Activated T-cell treated with anti-CD3 and anti-CD28 coated beads, Interleukin-2, amount 50 U/mL, for 1 hour (primary cell): ENCODE results near the gene OPALIN.

ENCODE experiments used
- DNase-seq: peaks from one replicate; pipeline ENCODE4 v3.0.0-alpha.2; 2020

Gene OPALIN

DNA sequence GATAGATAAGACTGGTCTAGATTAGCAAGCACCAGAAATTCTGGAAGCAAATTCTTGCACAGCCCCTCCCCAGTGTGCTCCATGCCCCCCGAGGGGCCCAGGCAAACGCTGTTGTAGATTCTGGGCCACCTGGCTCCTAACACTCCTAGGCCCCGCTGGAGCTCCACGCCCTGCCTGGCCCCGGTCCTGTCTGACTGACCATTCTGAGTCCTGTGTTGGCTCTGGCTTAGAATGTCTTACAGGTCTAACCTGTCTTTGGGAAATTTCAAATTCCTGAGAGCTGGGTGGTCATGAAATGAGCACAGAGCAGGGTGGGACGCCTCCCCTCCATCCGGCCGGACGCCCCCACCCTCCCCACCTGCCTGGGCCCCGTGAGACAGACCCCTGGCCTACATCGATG lies 12.6 kb upstream of the OPALIN start:
- no peak for DNase-seq

DNA sequence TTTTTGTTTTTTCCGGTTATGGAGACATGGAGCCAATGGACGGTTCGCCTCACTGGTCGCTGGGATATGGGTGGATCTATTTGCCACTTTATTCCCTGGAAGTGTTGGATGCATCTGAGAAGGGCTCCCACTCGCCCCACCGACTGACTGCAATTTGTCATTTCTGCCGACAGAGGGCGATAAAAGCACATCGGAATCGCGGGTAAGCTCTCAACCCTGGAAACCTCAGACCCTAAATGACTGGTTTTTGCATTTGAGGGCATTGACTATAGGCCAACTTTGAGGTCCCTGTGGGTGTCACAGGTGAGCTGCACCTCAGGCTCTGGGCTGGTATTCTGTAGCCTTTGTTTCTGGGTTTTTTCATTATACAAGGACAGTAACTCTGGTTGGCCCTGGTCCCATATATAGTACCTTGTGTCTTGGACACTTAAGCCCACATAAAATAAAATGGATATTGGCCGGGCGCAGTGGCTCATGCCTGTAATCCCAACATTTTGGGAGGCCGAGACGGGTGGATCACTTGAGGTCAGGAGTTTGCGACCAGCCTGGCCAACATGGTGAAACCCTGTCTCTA lies 11.9 kb upstream of the OPALIN start:
- DNase-seq: peak; percentile 53

DNA sequence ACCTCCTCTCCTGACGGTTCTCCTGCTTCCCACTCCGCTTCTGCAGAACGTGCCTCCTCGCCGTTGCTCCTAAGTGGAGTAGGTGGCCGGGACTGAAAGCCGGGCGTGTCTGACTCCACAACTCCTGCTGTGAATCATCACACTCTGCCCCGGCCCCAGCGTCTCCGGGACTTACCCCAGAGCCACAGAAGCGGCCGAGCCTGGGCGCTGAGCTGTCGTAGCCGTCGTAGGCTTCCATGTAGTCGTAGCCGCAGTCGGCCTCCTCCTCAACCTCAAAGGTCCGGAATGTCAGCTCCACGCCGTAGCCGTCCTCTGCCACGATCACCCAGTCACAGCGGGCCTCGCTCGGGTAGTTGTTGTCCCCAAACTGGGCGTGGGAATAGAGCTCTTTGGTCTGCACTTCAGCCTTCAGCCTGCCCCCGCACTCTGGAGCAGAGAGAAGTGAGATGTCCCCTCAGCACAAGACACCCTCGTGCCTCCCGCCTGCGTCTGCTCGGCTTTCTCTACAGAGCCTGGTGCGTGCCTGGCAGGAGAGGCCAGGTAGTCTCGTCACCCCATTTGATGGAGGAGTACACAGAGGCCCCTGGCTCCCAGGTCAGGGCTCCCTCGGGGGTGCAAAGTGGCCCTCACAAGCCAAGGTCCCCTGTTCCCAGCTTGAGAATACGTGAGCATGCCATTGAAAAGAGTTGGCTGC lies 11.2 kb upstream of the OPALIN start:
- no peak for DNase-seq

DNA sequence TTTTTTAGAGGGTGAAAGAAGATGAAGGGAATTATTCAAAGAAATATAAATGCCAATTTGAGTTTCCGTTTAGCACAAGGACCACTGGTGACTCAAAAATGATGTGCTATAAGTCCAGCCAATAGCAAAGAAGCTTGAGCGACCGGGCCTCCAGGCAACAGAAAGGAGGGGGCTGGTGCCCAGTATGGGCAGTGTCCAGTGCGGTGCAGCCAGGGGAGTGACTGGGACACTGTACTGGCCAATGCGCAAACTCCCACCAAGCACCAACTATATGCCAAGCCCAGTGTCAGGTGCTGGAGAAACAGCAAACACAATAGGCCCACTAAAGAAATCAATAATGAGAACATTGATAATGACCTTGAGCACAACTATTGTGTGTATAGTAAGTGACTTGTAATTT lies 10.2 kb upstream of the OPALIN start:
- no peak for DNase-seq

DNA sequence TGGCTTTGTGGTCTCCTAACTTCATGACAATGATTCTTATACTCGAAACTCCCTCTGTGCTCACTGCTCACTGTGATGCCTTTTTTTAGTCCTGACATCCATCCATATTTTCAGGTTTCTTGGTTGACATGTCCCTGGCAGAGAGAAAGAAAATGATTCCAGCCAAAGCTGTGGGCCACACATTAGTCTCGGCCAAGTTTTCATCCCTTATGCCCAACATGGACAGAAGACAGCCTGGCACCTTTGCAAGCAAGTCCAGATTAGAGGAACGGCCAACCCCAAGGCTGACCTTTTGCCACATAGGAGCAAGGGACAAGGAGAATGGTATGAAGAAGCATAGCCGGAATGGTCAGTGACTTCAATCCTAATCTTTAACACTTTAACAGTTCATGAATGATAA lies 8.7 kb upstream of the OPALIN start:
- no peak for DNase-seq

DNA sequence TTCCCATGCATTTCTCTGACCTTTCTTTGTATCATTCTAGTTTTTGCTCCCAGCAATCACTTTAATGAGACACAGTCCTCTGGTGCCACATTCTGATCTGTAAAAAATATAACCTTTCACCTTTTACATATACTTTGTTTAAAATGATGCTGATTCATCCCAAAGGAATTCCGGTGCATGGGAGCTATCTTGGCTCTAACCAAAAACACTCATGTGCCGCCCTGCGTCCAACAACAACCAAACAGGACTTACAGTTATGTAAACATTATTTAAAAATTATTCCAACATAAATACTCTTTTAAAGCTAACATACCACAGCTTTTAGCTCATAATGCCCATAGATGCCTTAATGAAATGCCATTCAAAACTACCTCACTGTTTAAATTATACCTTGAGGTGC lies 7.7 kb upstream of the OPALIN start:
- no peak for DNase-seq

DNA sequence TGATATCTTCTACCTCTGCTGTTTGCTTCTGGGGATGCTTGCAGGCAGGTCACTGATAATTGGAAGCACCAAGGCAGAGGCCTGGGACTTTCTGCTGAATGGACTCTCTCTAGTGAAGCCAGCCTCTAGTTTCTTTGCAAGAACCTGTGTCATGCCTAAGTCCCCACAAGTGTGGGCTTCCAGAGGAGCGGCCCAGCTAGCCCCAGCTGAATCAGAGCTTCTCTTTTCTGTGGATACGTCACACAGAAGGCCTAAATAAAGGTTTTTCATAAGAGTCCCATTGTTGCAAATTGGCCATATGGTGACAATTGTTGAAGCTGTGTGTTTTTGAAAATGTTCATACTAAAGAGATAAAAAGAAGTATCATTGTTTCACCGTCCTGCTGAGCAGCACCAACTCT lies 6.8 kb upstream of the OPALIN start:
- no peak for DNase-seq

DNA sequence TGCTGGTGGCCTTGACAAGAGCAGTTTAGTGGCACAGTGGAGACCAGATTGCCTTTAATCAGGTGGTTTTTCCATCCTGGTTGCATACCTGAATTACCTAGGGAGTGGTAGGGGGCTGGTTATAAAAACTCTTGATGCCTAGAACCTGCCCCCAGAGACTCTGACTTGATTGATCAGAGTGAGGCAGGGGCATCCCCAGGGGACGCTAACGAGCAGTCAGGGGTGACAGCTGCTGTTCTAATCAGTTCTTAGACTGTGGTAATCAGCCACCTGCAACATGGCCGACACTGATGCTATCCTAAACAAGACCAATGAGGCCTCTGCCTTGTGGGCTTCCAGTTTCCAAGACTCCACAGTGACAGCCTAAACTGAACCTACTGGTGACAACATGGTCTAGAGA lies 2.0 kb upstream of the OPALIN start:
- DNase-seq: no peak

DNA sequence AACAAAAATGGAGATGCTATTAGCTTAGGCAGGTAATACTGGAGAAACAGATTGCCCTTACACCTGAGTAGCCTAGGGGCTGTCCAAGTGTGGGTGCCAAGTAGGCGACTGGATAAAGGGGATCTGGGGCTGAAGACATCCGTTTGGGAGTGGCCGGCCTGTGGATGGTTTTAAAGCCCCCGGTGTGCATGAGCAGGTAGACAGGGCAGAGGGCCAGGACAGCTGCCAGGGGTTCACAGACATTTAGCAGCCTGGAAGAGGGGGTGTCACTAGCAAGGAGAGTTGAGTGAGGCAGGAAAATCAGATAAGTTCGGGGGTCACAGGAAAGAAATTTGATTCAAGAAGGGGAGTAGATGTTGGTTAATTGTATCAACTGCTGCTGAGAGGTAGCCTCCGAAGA lies 1.5 kb upstream of the OPALIN start:
- DNase-seq: no peak

DNA sequence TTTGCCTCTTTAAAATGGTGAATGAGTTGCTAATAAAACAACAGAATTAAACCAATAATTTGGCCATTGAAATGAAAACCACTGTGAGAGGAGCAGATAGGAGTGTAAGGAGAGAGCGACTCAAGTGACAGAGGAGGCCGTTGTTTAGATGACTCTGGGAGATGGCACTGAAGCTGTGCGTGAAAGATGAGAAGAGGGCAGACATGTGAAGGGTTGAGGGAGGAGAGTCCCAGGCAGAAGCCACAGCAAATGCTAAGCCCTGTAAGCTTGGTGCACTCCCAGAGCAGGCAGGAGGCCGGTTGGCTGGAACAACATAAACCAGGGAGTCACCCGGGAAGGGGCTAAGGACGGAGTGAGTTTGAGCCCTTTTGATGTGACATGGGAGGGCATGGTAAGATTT lies 814 bp upstream of the OPALIN start:
- no peak for DNase-seq

DNA sequence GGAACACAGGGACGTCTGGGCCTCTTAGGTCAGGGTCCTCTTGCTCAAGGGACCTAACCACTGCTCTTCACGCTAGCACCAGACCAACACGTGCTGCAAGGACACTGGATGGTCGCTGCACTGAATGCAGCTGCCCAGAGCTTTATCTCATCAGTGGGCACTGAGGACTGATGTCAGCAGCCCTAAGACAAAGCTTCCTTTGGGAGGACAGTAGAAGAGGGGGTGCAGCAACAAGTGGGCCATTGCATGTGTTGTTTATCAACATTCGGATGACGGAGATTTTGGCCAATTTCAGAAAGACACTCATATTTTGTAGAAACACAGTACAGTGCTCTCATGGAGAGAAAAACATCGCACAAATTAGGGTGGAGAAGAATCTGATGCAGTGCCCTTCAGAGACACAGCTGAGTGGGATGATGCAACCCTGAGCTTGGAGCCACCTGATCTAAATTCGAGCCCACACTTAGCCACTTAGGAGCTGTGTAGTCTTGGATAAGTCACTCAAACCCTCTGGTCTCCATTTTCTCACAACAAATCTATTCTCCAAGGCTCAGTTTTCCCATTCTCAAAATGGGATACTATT lies 1.7 kb downstream of the OPALIN start:
- DNase-seq: no peak

DNA sequence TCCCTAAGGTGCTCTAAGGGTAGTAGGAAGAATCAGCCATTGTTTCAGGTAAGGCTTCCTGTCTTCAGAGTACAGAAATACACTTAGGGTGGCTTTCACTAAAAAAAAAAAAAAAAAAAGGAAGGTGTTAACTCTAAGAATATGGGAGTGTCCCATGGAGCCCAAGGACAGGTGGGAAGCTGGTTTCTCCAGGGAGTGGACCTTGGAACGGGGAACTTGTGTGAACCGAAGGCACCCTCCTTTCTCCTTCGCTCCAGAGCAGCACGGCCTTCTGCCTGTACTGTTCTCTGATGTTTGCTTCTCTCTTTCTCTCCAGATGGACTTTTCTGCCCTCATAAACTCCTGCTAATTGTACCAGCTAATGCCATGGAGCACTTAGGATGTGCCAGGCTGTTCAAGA lies 6.2 kb downstream of the OPALIN start:
- no peak for DNase-seq

DNA sequence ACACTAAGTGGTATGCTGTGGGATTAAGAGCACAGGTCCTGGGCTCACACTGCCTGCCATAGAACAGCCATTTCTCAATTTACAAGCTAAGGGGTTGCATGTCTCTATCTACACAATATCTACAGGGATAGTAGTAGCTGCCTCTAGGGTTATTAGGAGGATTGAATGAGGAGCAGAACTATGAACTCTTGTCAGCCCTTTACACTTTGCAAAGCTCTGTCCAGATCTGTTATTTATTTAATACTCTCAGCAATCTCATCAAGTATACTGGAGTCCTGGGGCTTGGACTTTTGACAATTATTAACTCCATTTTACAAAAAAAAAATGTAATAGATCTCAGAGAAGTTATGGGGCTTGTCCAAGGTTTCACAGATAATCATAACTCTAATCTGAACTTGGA lies 6.8 kb downstream of the OPALIN start:
- DNase-seq: no peak

DNA sequence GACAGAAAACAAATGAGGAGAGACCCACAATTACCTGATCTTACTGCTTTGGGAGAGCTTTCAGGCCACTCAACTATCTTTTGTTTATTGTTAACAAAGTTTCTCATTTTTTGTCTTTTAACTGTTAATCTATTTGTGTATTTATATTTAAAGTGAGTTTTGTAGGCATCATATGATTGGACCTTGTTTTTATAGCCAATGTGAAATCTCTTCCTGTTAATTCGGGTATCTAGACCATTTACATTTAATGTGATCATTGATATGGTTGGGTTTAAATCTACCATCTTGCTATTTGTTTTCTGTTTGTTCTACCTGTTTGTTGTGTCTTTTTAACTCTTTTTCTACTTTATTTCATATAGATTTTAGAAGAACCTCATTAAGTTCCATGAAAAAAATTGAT lies 12.5 kb downstream of the OPALIN start:
- no peak for DNase-seq

DNA sequence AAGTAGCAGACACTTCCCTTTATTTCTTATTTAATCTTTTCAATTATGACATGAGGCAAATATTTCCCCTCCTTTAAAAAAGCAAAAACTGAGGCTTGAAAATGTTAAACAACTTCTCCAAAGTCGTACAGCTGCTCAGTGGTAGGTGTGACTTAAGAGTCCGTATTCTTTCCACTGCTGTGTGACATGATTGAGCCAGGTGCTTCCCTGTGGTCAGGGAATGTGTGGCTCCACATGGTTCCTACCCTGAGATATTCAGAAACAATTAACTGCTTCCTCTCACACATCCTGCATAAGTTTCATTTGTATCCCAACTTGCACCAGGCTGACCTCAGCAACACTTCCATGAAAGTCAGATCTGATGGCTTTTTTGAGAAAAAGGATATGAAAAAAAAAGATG lies 13.6 kb downstream of the OPALIN start:
- no peak for DNase-seq

DNA sequence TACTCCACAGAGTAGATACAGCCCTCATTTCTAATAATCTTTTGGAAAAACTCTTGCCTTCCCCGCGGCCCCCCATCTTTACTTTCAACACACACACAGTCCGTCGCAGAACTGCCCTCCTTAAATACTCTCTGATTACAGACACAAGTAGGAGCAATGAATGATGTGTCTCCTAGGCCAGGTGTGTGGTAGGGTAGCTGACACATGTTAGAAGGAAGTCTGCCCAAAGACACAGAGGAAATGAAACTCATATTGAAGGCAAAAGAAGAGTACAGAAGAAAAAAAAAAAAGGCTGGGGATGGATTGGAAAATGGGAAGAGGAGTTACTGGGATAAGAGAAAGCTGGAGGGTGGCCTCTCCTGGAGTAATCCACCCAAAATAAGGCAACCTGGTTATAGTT lies 14.6 kb downstream of the OPALIN start:
- DNase-seq: no peak

DNA sequence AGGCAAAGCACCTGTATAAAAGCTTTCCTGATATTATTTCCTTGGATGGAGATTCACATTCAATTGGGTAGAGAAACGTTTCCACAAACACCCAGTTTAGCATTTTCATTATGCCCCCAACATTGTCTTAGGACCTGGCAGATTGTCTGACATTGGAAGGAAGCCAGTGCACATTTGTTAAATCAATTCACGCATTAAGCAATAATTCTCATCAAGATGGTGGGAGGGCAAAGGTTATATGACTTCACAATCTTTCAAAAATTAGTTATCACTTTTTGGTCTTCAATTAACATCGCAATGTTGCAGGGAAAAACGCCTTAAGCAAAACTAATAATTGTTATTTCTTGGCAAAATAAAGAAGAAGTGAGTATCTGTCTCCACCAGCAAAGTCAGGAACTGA lies 16.4 kb downstream of the OPALIN start:
- DNase-seq: no peak

DNA sequence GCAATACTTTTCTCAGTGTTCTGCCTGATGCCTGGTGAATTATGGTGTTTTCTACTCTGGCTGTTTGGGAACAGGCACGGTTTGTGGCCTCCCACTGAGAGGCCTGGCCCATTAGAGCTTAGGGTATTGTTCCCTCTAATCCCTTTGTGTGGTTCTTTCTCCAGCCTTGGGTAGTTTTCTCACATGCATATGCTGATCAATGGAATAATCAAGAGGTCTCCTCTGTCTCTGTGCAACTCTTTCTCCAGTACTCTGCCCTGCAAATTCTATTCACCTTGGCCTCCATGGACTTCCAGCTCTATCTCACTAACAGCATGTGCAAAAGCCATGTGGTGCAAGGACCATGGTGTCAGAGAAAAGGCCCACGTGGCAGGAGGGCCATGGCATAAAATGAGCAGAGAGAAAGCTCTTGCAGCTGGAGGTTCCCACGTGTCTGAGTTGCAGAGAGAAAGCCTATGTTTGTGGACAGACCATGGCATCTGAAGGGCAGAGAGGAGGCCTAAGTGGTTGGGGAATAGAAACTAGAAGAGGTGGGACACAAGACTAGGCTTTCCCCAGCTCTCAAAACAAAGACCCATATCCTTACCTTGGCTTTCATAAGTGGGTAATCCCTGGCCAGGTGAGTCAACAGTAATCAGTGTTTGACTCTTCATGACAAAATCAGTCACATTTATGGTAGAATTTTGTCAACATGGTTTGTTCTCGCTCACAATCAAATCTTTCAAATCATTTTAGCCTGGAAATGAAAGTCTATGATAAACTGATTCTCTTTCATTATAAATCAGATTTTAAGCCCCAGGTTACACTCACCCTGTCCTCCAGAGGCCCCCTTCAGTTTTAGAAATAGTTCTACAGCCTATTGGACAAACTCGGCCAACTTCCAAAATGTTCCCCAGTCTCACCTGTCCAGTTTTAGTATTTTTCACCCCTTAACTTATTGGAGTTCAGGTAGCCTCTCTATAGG lies 17.3 kb downstream of the OPALIN start:
- no peak for DNase-seq

DNA sequence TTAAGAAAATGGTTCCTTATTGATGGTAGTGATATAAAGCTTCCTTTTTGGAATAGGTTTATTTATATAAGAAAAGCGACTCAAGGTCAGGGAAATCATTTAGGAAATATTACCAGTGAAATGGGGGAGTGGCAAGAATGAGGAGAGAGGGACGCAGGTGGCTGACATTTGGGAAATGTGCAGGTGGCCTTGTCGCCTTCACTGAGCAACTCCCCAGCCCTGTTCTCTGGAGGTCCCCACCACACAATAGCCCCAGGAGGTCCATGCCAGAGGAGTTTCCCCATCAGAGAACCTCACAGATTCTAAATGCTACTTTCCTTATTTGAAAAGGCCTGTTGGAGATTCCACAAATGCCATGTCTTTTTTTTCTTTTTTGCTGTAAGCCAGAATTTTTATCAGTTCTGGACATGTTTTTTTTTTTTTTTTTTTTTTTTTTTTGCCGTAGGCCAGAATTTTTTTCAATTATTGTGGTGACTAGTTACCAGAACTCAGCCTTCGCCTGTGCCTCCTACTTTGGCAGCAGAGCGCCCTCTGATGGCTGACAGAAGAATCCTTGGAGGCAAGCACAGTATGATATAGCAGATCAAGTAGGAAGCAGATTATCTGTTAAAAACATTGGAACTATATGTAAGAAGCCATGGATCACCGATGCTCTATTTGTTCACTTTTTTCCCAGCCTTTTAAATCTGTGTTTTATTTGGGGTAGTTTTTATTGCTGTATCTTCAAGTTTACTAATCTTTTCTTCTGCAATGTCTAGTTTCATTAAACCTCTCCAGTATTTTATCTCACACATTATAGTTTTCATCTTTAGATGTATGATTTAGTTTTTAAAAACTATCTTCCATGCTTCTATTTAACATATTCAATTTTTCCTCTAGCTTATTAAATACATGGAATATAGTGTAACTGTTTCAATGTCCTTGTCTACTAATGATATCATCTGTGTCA lies 18.6 kb downstream of the OPALIN start:
- peak; percentile 38 for DNase-seq

DNA sequence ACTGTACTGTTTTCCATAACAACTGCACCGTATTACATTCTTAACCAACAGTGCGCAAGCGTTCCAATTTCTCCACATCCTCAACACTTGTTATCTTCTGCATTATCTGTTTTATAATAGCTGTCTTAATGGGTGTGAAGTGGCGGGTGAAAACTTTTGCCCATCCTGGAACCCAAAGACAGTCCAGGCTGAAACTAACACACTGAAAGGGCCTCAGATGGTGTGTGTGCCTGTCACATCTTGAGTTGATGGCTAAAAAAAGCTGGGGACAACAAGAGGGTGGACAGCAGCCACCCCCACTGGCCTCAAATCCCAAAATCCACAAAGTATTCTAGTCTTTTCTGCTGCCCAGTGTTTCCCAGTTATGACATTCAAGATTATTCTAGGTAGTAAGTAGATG lies 19.4 kb downstream of the OPALIN start:
- DNase-seq: no peak

DNA sequence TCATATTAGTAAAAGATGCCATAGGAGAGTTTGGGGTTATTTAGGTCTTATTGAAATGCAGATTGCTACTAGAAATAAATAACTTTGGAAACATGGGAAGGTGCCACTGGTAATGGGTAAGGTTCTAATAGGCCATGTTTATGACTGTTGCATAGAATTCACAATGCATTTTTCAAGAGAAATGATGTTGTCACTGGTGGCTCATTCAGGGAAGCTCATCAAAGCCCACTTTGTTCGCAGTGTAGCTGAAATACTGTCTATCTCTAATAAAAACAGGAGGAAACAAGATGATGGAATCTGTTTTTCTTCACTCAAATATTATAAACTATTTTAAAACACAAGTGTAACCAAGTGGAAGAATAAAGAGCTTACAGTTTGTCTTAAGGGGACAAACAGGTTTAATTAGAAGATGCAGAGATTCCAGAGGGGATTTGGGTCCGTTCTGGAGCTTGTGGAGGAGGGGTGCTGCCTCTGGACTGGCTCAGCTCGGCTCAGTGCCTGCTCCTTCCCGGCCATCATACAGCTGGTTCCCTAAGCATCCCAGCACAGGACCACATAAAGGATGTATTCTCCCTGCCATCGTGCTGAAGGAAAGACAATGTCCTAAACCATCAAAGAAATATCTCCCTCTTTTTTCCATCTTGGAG lies 20.4 kb downstream of the OPALIN start:
- no peak for DNase-seq

DNA sequence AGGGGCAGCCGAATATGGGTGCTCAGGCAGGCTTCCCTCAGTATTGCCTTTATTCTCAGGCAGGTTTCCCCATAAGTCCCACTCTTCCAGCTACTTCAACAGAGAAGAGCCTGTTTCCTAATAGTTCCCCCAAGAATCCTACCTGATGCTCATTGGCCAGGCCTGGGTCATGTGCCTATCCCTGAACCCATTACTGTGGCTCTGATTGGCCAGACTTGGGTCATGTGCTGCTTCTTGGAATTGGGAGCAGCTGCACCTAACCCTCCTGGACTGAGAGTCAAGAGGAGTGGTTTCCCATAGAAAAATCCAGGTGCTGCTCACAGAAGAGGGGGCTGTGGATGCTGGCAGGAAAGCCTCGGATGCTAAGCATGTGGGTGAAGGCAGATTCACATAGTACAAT lies 21.7 kb downstream of the OPALIN start:
- DNase-seq: no peak
